DND-41 (cell line): ENCODE data around the gene TET3.

Source experiments
- CTCF ChIP-seq: IDR thresholded peaks from 2 replicates; pipeline ENCODE4 v1.5.1; 2012; ENCODE audit warnings: borderline replicate concordance, low read length, moderate library complexity, mild to moderate bottlenecking; ENCODE audit not compliant: poor library complexity, severe bottlenecking; ENCODE audit errors: extremely low read depth
- EZH2 ChIP-seq: IDR thresholded peaks from 3 replicates; pipeline ENCODE4 v1.6.1; 2012; ENCODE audit warnings: borderline replicate concordance, low read depth, mild to moderate bottlenecking, moderate library complexity, low read length, inconsistent platforms; ENCODE audit not compliant: severe bottlenecking

- TF ChIP-seq CTCF, result no peak
- TF ChIP-seq EZH2, result no peak
Measured at GRCh38 chr2:73993376-73993775, 8.7 kb downstream of the TET3 start.
